Measurements from ENCODE around the gene KIF20A. TPM values are rescaled to one million over a fixed set of nuclear protein-coding genes. Genes with fewer than 3 reads are reported as not detected.
A peak's percentile ranks its signal among the peaks of the same experiment; 100 is the strongest.
"Not testable (repeated sequence)": the region's sequence is repeated elsewhere in the genome, so short reads cannot be mapped to it uniquely, and the experiment has no call there.

The KIF20A gene
- polyA plus RNA-seq (ENCODE audit: insufficient read length in 10 of 10), result 10 to 100 TPM; 13.8 to 34.5 (median 22.2) TPM
- long read RNA-seq, donor 1, partial matches to known transcripts, result 36 of 38 reads
- long read RNA-seq, donor 1, other reads (novel, unspliced or antisense), result 0 of 38 reads
- long read RNA-seq, donor 2, result 0 reads
- long read RNA-seq, donor 3, result 0 reads
- long read RNA-seq, donor 4, partial matches to known transcripts, result 52 of 53 reads
- long read RNA-seq, donor 4, other reads (novel, unspliced or antisense), result 0 of 53 reads
- long read RNA-seq, donor 5, partial matches to known transcripts, result 0 of 6 reads
- long read RNA-seq, donor 5, other reads (novel, unspliced or antisense), result 6 of 6 reads
- long read RNA-seq, donor 6, transcript KIF20A-201 (19 exons, 3,201 nt), result major isoform, 5 of 5 reads
- long read RNA-seq, donor 6, partial matches to known transcripts, result 0 of 5 reads
- long read RNA-seq, donor 6, other reads (novel, unspliced or antisense), result 0 of 5 reads
- long read RNA-seq, donor 7, partial matches to known transcripts, result 0 of 1 reads
- long read RNA-seq, donor 7, other reads (novel, unspliced or antisense), result 0 of 1 reads
- long read RNA-seq, donor 8, result 0 reads
- long read RNA-seq, donor 9, result 0 reads

DNA sequence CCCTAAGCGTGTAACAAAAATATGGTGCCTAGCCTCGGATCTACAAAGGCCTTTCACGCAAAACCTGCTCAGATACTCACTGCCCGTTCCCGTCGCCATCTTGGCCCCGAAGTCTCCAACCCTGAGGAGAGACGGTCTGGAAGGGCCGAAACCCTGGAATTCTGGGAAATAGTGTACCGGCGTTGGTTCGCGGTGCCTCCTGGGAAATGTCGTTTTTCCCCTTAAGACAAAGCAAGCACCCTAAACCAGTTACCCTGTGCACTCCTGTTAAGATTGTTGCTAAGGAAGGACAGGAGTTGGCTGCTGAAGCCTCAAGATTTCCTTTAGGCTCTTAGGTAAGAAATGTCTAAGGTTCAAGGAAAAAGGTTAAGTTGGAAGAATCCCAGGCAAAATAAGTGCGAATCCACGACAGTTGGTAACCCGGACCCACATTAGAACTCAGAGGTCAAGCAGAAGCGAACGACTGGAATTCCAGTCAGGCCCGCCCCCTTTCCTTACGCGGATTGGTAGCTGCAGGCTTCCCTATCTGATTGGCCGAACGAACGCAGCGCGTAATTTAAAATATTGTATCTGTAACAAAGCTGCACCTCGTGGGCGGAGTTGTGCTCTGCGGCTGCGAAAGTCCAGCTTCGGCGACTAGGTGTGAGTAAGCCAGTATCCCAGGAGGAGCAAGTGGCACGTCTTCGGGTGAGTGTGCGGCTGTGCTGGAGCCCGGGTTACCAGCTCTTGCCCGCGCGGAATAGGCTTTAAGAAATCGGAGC lies at the start of gene KIF20A, which contains the start of gene BRD8:
Gene KIF20A (plus strand): TSS at position 597 of the 761 bp plus-strand sequence. CDS start 569 bp downstream, outside the sequence.
Gene BRD8 (minus strand): TSS at position 115 of the 761 bp plus-strand sequence. CDS start 16 bp downstream, at position 99.
- DNase-seq, result peak; percentile 96 to 99 (median 97)

DNA sequence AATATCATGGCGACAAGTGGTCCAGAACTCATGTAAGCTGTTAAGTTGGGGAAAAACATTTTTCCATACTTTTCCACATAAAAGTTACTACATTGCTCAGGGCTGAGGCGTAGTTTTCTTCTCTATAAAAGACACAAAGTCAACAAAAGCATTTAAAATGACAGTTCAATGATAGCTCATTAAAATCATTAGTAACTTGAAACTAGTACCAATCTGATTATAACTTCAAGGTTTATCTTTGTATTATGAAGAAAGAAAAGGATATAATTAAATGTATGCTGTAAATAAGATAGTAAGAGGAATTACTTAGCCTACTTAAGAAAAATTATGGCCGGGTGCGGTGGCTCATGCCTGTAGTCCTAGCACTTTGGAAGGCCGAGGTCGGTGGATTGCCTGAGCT lies 49.6 kb upstream of the KIF20A start:
- DNase-seq, result no peak

DNA sequence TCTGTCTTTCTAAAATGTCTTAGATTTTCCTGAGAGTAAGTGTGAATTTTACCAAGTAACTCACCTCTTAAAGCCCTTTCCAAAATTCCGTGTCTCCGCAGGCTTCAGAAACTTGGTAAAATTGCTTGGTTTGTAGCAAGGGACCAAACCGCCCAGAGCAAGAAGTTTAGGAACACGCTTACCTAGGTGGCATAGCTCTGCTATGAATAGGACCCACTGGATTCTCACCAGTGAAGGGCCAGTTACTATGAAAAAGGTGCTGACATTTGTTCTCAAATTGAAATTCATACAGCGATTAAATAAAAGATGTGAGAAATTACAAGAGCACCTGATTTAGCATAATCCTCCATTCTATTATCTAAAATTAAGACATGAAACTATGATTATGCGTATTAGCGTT lies 46.4 kb upstream of the KIF20A start:
- no peak for DNase-seq

GRCh38 chr5:138138949-138139780 lies 39.7 kb upstream of the KIF20A start, which contains the start of gene NME5:
Gene NME5, minus strand, starts transcription at chr5:138139428. Its CDS starts 648 bp downstream, at chr5:138138780.
- peak; percentile 33 to 70 (median 41) for DNase-seq

DNA sequence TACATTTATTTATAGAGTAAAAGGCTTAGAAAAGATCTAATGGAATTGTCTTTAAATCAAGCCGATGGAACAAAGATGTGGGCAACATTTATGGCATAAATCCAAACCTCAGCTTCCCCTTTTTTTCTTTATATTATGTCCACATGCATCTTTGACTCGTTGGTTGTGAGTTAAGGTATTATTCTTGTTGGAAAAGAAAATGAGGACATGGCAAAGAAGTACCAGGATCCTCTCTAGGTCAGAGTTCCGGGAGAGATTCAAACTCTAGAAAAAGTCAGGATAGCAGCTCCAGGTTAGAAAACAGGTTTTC lies 39.2 kb upstream of the KIF20A start:
- DNase-seq, result no peak

- no peak for DNase-seq
Observed at GRCh38 chr5:138140268-138140667, 38.6 kb upstream of the KIF20A start.

DNA sequence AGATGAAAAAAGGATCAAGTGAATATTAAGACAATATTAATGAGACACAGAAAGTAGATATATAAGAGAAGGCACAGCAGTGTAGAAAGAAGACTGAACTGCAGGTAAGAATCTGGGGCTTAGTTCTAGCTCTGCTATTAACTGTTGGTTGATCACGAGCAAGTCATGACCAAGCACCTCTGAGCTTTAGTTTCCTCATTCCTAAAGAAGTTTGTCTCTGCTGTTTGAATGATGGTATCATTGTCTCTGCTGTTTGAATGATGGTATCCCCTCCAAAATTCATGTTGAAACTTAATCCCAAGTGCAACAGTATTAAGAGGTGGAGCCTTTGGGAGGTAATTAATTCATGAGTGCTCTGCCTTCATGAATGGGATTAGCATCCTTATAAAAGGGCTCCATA lies 37.2 kb upstream of the KIF20A start:
- DNase-seq, result no peak

GRCh38 chr5:138143578-138143977 lies 35.3 kb upstream of the KIF20A start:
- DNase-seq, result not testable (repeated sequence)

DNA sequence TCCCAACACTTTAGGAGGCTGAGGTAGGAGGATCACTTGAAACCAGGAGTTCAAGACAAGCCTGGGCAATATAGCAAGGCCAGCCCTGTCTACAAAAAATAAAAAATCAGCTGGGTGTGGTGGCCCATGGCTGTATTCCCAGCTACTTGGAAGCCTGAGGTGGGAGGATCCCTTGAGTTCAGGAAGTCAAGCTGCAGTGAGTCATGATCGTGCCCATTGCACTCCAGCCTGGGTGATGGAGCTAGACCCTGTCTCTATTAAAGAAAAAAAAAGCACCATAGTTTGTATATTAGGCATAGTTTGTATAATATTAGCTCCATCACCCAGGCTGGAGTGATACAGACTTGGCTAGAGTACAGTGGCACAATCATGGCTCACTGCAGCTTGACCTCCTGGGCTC lies 30.1 kb upstream of the KIF20A start:
- peak in 1 of 3 donors; percentile 25 for DNase-seq

GRCh38 chr5:138149530-138149929 lies 29.4 kb upstream of the KIF20A start:
- DNase-seq, result no peak

DNA sequence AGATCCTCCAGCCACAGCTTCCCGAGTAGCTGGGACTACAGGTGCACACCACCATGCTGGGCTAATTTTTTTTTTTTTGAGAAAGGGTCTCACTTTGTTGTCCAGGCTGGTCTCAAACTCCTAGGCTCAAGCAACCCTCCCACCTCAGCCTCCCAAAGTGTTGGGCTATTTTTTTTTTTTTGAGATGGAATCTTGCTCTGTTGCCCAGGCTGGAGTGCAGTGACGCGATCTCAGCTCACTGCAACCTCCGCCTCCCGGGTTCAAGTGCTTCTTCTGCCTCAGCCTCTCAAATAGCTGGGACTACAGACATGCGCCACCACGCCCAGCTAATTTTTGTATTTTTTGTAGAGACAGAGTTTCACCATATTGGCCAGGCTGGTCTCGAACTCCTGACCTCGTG lies 22.9 kb upstream of the KIF20A start:
- DNase-seq, result not testable (repeated sequence)

GRCh38 chr5:138157626-138158025 lies 21.3 kb upstream of the KIF20A start:
- no peak for DNase-seq

GRCh38 chr5:138159666-138160065 lies 19.2 kb upstream of the KIF20A start:
- DNase-seq, result no peak

DNA sequence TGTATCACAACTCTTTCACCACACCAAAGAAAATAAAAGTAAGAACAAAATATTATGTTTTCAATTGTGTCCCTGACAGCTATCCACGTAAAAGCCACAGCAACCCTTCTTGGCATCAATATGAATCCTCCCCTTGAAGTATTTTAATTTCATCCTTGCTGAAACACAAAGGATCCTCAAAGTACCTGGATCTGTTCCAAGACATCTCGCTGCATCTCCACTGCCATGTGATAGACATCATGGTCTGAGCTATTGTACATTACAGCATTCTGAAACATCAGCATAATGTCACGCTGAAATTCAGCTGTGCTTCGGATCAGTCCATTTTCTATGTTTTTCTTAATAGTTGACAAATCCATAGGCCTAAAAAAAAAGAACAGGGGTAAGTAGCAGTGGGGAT lies 18.2 kb upstream of the KIF20A start:
- no peak for DNase-seq

GRCh38 chr5:138163721-138164120 lies 15.2 kb upstream of the KIF20A start:
- no peak for DNase-seq

DNA sequence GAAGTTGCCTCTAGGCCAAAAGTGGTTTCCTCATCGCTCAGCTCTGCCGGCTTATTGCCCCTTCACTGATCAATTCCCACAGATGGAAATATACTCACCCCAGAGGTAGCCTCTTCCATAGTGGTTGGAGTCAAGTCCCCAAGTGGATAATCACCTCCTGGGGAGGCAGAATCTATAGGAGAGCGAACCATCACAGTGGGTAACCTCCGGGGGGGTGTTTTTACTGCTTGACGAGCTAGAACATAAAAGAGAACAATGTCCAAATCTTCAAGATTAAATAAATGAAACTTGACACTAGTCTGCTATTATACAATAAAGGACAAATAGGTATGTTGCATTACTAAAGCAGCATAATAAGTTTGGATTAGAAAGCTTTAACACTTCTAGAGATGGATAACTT lies 9.8 kb upstream of the KIF20A start:
- no peak for DNase-seq

DNA sequence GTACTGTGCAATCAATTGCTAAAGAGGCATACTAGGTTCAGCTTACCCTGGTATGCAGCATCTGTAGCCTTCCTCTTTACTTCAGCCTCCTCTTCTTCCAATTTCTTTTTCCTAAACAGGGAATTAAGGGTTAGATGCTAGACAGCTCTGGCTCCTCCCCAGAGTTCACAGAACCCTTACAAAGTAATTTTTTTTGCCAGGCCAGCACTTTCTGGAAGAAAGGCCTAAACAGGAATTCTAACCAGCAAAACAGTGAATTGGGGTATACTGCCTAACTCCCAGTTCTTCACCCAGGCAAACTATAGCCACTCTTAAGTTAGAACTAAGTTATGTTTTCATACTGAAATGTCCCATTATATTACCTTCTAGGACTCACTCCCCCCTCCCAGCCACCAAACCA lies 8.6 kb upstream of the KIF20A start:
- DNase-seq, result no peak

DNA sequence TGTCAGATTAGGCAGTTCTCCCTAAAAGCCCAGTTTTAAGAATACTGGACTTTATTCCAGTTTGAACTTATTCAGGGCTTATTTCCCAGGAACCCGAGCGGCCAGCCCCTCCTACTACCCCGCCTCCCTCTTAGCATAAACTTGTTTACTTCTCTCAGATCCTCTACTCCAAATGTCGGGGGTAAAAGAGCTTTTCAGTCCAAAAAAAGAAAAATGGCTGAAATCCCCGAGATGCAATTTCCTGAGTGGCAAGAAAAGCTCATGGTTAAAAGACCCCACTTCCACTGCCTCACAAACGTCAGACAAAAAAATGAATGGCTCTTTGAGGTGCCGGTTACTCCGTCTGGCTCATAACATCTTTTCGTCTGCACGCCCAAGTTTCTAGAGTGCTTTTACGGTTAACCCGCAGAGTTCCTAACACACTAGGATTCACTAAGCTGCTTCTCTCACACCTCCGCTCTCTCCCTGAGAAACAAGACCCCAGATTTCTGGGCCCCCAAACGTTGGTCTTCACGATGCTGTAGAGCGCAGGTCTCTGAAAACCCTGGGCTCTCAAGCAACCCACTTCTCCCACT lies 884 bp upstream of the KIF20A start:
- DNase-seq, result peak; percentile 21 to 70 (median 29)

GRCh38 chr5:138179277-138179857 lies 455 bp downstream of the KIF20A start:
- peak in 1 of 3 donors; percentile 20 for DNase-seq

- peak; percentile 21 to 52 (median 37) for DNase-seq
Observed at GRCh38 chr5:138180183-138180782, 1.4 kb downstream of the KIF20A start.

Data from muscle of back (tissue), 13 donors.